ENCODE results near the gene GADL1. TPM values are rescaled to one million over a fixed set of nuclear protein-coding genes. Genes with fewer than 3 reads are reported as not detected.

GADL1 gene
- total and polyA plus RNA-seq, 2 experiments from 2014 or later, result 13.5 to 16.9 TPM

DNA sequence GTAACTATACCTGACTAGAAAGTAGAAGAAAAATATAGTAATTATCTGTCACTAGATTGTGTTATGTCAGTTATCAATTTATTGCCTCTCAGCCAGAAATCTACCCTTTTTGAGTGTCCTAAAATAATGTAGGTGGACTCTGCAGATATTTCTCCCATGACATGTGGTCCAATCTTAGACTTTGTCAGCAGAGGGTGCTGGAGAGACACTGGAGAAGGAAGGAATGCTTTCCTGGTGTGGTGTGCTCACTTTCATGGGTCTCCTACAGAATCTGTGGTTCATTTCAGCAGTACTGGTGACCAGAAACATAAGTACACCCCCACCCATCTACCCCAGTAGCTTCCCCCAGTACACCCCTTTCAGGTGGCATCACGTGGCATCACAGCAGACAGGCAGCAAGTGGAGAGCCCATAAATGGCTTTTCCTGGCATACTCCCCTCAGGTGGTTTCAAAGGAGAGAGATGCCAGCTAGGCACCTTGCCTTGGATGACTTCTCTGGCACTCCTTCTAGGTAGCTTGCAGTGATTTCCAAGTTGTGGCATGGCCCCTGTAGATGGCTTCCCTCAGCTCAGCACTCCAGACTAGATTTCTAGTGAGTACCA lies 114.7 kb downstream of the GADL1 start:
- H3K4me3 ChIP-seq, result no peak overlapping the region
- DNase-seq (ENCODE audit: low read depth in 1 of 2, low spot score in 1 of 2), result peak; percentile 41 to 59
- no peaks in the 10 kb centered on the region for H3K27me3 ChIP-seq
- no peaks in the 10 kb centered on the region for H3K36me3 ChIP-seq
- no peak overlapping the region for H3K27ac ChIP-seq
- H3K9me3 ChIP-seq (ENCODE audit: low read depth), result no peaks in the 10 kb centered on the region
- peaks cover 8% of the 10 kb centered on the region for H3K4me1 ChIP-seq (ENCODE audit: low read depth)
- peak; percentile 68 for TF ChIP-seq CTCF (IDR thresholded peaks at IDR 0.05; ENCODE audit: low read depth, low read length)

- Histone ChIP-seq H3K36me3 (no peaks in the 10 kb centered on the region), H3K9me3 (ENCODE audit: low read depth) (no peaks in the 10 kb centered on the region), H3K4me1 (ENCODE audit: low read depth) (peaks cover 4% of the 10 kb centered on the region), H3K27ac (no peak overlapping the region), H3K27me3 (no peaks in the 10 kb centered on the region), H3K4me3 (no peak overlapping the region)
- no peak for TF ChIP-seq CTCF (IDR thresholded peaks at IDR 0.05; ENCODE audit: low read depth, low read length)
- DNase-seq (ENCODE audit: low read depth in 1 of 2, low spot score in 1 of 2), result no peak
Observed at GRCh38 chr3:30778933-30779332, 115.5 kb downstream of the GADL1 start.

GRCh38 chr3:30777426-30778113 lies 116.9 kb downstream of the GADL1 start:
- no peaks in the 10 kb centered on the region for H3K36me3 ChIP-seq
- H3K4me3 ChIP-seq, result no peak overlapping the region
- H3K27me3 ChIP-seq, result no peaks in the 10 kb centered on the region
- TF ChIP-seq CTCF (IDR thresholded peaks at IDR 0.05; ENCODE audit: low read depth, low read length), result no peak
- no peak for DNase-seq (ENCODE audit: low read depth in 1 of 2, low spot score in 1 of 2)
- no peaks in the 10 kb centered on the region for H3K9me3 ChIP-seq (ENCODE audit: low read depth)
- H3K27ac ChIP-seq, result no peak overlapping the region
- H3K4me1 ChIP-seq (ENCODE audit: low read depth), result peaks cover 3% of the 10 kb centered on the region

- Histone ChIP-seq H3K4me1 (ENCODE audit: low read depth) (peaks cover 12% of the 10 kb centered on the region), H3K27me3 (no peaks in the 10 kb centered on the region), H3K36me3 (no peaks in the 10 kb centered on the region), H3K9me3 (ENCODE audit: low read depth) (no peaks in the 10 kb centered on the region), H3K27ac (no peak overlapping the region), H3K4me3 (no peak overlapping the region)
- no peak for TF ChIP-seq CTCF (IDR thresholded peaks at IDR 0.05; ENCODE audit: low read depth, low read length)
- DNase-seq (ENCODE audit: low read depth in 1 of 2, low spot score in 1 of 2), result no peak
Observed at GRCh38 chr3:30776186-30776815, 118.2 kb downstream of the GADL1 start.

GRCh38 chr3:30775040-30775439 lies 119.4 kb downstream of the GADL1 start:
- H3K27me3 ChIP-seq, result no peaks in the 10 kb centered on the region
- H3K4me1 ChIP-seq (ENCODE audit: low read depth), result peaks cover 25% of the 10 kb centered on the region
- H3K9me3 ChIP-seq (ENCODE audit: low read depth), result no peaks in the 10 kb centered on the region
- no peak for DNase-seq (ENCODE audit: low read depth in 1 of 2, low spot score in 1 of 2)
- no peak overlapping the region for H3K27ac ChIP-seq
- no peak overlapping the region for H3K4me3 ChIP-seq
- TF ChIP-seq CTCF (IDR thresholded peaks at IDR 0.05; ENCODE audit: low read depth, low read length), result no peak
- H3K36me3 ChIP-seq, result no peaks in the 10 kb centered on the region

Data from cardiac muscle cell (in vitro differentiated cells and primary cell).